Measurements from ENCODE around the gene KLHL10. TPM values are rescaled to one million over a fixed set of nuclear protein-coding genes. Genes with fewer than 3 reads are reported as not detected.
"Not testable (repeated sequence)": the region's sequence is repeated elsewhere in the genome, so short reads cannot be mapped to it uniquely, and the experiment has no call there.

KLHL10 gene
- polyA plus RNA-seq, 1 of the 3 experiments (the other 2 are of a cell fraction), result 0.02 TPM

- Histone ChIP-seq H3K9ac (no peak overlapping the region), H3K27ac (ENCODE audit: low read depth in 2 of 2, low read length in 1 of 2) (no peak overlapping the region), H3K4me1 (ENCODE audit: control insufficient read depth in 1 of 2, insufficient read depth in 2 of 2, low read depth in 1 of 2, low read length in 1 of 2) (no peaks in the 10 kb centered on the region), H3K9me2 (no peaks in the 10 kb centered on the region), H4K20me1 (ENCODE audit: insufficient read depth) (no peaks in the 10 kb centered on the region), H3F3A (replicated peaks; ENCODE audit: insufficient read depth) (peaks cover 9% of the 10 kb centered on the region), H3K9me3 (no peaks in the 10 kb centered on the region), H3K4me2 (no peak overlapping the region), H3K27me3 (ENCODE audit: insufficient read depth) (no peaks in the 10 kb centered on the region), H2AFZ (ENCODE audit: low read depth) (no peak overlapping the region), H3K4me3 (ENCODE audit: low read depth in 2 of 2, low read length in 1 of 2) (no peak overlapping the region), H3K79me2 (ENCODE audit: insufficient read depth) (no peaks in the 10 kb centered on the region), H3K36me3 (replicated peaks in 1 of 2; ENCODE audit: control insufficient read depth in 1 of 2, insufficient read depth in 2 of 2, low read length in 1 of 2) (peaks cover 3 to 32% of the 10 kb centered on the region in 2 experiments)
- no peak for DNase-seq
- TF ChIP-seq IRF3 (IDR thresholded peaks at IDR 0.05; ENCODE audit: low read depth, low read length) (no peak), RXRA (IDR thresholded peaks at IDR 0.05; ENCODE audit: borderline replicate concordance, low read depth) (no peak), JUND (IDR thresholded peaks at IDR 0.05) (no peak), FOXJ3 (CRISPR knock-in tag; IDR thresholded peaks at IDR 0.05) (no peak)
- 87% methylated on average over 6 of the region's 7 CpGs for WGBS (ENCODE audit: low lambda C conversion rate)
- ChIA-PET POLR2A (interaction anchor here (0.5 to 1.2 kb wide), 2 partner anchors 9 to 20 kb away, joined by 3 read pairs; no protein-coding TSS in a partner anchor), CTCF (interaction anchor here (1.0 kb wide), 2 partner anchors 12 to 240 kb away, joined by 3 to 5 read pairs; partner anchors contain the start of gene P3H4)
Measured at GRCh38 chr17:41824086-41824485, 13.5 kb upstream of the KLHL10 start.

- Histone ChIP-seq H3K79me2 (ENCODE audit: insufficient read depth) (no peaks in the 10 kb centered on the region), H3K9me3 (no peaks in the 10 kb centered on the region), H3K4me3 (ENCODE audit: low read depth in 2 of 2, low read length in 1 of 2) (no peak overlapping the region), H3K27me3 (ENCODE audit: insufficient read depth) (no peaks in the 10 kb centered on the region), H4K20me1 (ENCODE audit: insufficient read depth) (no peaks in the 10 kb centered on the region), H3F3A (replicated peaks; ENCODE audit: insufficient read depth) (peaks cover 9% of the 10 kb centered on the region), H3K9ac (no peak overlapping the region), H3K27ac (ENCODE audit: low read depth in 2 of 2, low read length in 1 of 2) (no peak overlapping the region), H3K4me1 (ENCODE audit: control insufficient read depth in 1 of 2, insufficient read depth in 2 of 2, low read depth in 1 of 2, low read length in 1 of 2) (no peaks in the 10 kb centered on the region), H3K9me2 (no peaks in the 10 kb centered on the region), H3K4me2 (no peak overlapping the region), H3K36me3 (replicated peaks in 1 of 2; ENCODE audit: control insufficient read depth in 1 of 2, insufficient read depth in 2 of 2, low read length in 1 of 2) (peaks cover 5 to 32% of the 10 kb centered on the region in 2 experiments), H2AFZ (ENCODE audit: low read depth) (no peak overlapping the region)
- TF ChIP-seq FOXM1 (IDR thresholded peaks at IDR 0.05; ENCODE audit: low read depth), result no peak
- no peak for TF ChIP-seq TEAD4 (IDR thresholded peaks at IDR 0.05; ENCODE audit: borderline replicate concordance, insufficient read depth)
- no peak for TF ChIP-seq PBX3 (IDR thresholded peaks at IDR 0.05)
- TF ChIP-seq GATA2 (CRISPR knock-in tag; IDR thresholded peaks at IDR 0.05), result no peak
- TF ChIP-seq ZBTB33 (IDR thresholded peaks at IDR 0.05; ENCODE audit: borderline replicate concordance, low read depth), result no peak
- no peak for TF ChIP-seq TAF1 (IDR thresholded peaks at IDR 0.05; ENCODE audit: borderline replicate concordance, low read depth, low read length)
- TF ChIP-seq EZH2phosphoT487 (IDR thresholded peaks at IDR 0.05; ENCODE audit: borderline replicate concordance, low read depth), result no peak
- no peak for TF ChIP-seq CHD2 (IDR thresholded peaks at IDR 0.05; ENCODE audit: low read length, partially characterized antibody)
- no peak for TF ChIP-seq NRF1 (IDR thresholded peaks at IDR 0.05; ENCODE audit: low read depth, low read length)
- TF ChIP-seq NFIC (IDR thresholded peaks at IDR 0.05; ENCODE audit: borderline replicate concordance), result no peak
- ChIA-PET CTCF (interaction anchor here (0.9 to 1.5 kb wide), 3 partner anchors 10 to 88 kb away, joined by 3 to 5 read pairs (median 4); no protein-coding TSS in a partner anchor), POLR2A (interaction anchor here (0.6 kb wide), 1 partner anchor 105 kb away, joined by 3 read pairs; no protein-coding TSS in a partner anchor)
- DNase-seq, result no peak
- 94% methylated on average over 11 of the region's 19 CpGs for WGBS (ENCODE audit: low lambda C conversion rate)
Measured at GRCh38 chr17:41825175-41825845, 12.3 kb upstream of the KLHL10 start.

- H3K9ac ChIP-seq; H3K4me1 ChIP-seq (ENCODE audit: control insufficient read depth in 1 of 2, insufficient read depth in 2 of 2, low read depth in 1 of 2, low read length in 1 of 2); H3K27me3 ChIP-seq (ENCODE audit: insufficient read depth); H3K4me3 ChIP-seq (ENCODE audit: low read depth in 2 of 2, low read length in 1 of 2); H2AFZ ChIP-seq (ENCODE audit: low read depth); H3K27ac ChIP-seq (ENCODE audit: low read depth in 2 of 2, low read length in 1 of 2); H3F3A ChIP-seq (replicated peaks; ENCODE audit: insufficient read depth); H3K9me2 ChIP-seq; H4K20me1 ChIP-seq (ENCODE audit: insufficient read depth); DNase-seq; POLR2A ChIA-PET; H3K4me2 ChIP-seq; H3K9me3 ChIP-seq: not testable (repeated sequence)
- Histone ChIP-seq H3K79me2 (ENCODE audit: insufficient read depth) (peaks cover 11% of the 10 kb centered on the region; the same call in 1 of the 2 replicates), H3K36me3 (replicated peaks in 1 of 2; ENCODE audit: control insufficient read depth in 1 of 2, insufficient read depth in 2 of 2, low read length in 1 of 2) (peaks cover 34 to 35% of the 10 kb centered on the region in 2 experiments)
- WGBS (ENCODE audit: low lambda C conversion rate), result 80% methylated on average over 9 of the region's 10 CpGs
- CTCF ChIA-PET, result interaction anchor here (1.5 kb wide), 1 partner anchor 29 kb away, joined by 10 read pairs; no protein-coding TSS in a partner anchor
Measured at GRCh38 chr17:41829961-41830360, 7.7 kb upstream of the KLHL10 start.

Data from SK-N-SH (cell line).